Mucosa of descending colon (tissue), 3 donors: ENCODE results near the gene CRABP2. TPM values are rescaled to one million over a fixed set of nuclear protein-coding genes. Genes with fewer than 3 reads are reported as not detected.
A peak's percentile ranks its signal among the peaks of the same experiment; 100 is the strongest.

Source experiments
- ATAC-seq: fragments of 200-7000 bp; cut with Tn5 transposase; one replicate; pipeline ENCODE4 v1.9.1; 2020; ENCODE audit warnings: mild to moderate bottlenecking, moderate library complexity
- DNase-seq, 3 donors: peaks; one replicate each; pipeline ENCODE4 v3.0.0-alpha.2; 2020
- H3K36me3 ChIP-seq: fragments of 200-600 bp; one replicate; pipeline ENCODE4 v1.8.0; 2021; ENCODE audit warnings: low read depth, mild to moderate bottlenecking
- H3K4me1 ChIP-seq: fragments of 200-600 bp; one replicate; pipeline ENCODE4 v1.8.0; 2021; ENCODE audit warnings: low read depth, mild to moderate bottlenecking
- H3K4me3 ChIP-seq: fragments of 200-600 bp; one replicate; pipeline ENCODE4 v1.8.0; 2021; ENCODE audit warnings: mild to moderate bottlenecking
- H3K9me3 ChIP-seq: fragments of 200-600 bp; one replicate; pipeline ENCODE4 v1.8.0; 2021; ENCODE audit warnings: mild to moderate bottlenecking
- intact Hi-C, 2 donors: fragments of 100-400 bp; cut with DNase I in 1 of 2; cut with micrococcal nuclease in 1 of 2; formaldehyde crosslinking; loops; one replicate each; pipeline versions ENCODE4 v1.11.0 to v1.11.1; 2022; cut with DNase I, micrococcal nuclease
- total RNA-seq, 3 donors: library from RNA; stranded (reverse); fragmentation: NEBNext Ultra II Directional in 2 of 3; extraction: Animal tissue kit (Norgen Biotek cat#: 25700) in 2 of 3; gene quantifications; one replicate each; pipeline versions ENCODE4 v1.2.1 to v1.2.4, GENCODE V29; 2021 to 2023
- TF ChIP-seq, protein P1 (sequence below): fragments of 200-600 bp; IDR thresholded peaks from one replicate; pipeline ENCODE4 v1.8.0; 2022; ENCODE audit warnings: antibody characterized with exemption, mild to moderate bottlenecking
- donor health status: DM: no; HTN: no; CAD: no; lungs with moderate emphysema.
- donor health status: DM: no; HTN: no; CAD: no.
- donor health status: DM: no; HTN: yes; CAD: no.

CRABP2 gene
- total RNA-seq, 3 donors from 2014 or later: 0.38 to 2.2 (median 1.2) TPM

DNA sequence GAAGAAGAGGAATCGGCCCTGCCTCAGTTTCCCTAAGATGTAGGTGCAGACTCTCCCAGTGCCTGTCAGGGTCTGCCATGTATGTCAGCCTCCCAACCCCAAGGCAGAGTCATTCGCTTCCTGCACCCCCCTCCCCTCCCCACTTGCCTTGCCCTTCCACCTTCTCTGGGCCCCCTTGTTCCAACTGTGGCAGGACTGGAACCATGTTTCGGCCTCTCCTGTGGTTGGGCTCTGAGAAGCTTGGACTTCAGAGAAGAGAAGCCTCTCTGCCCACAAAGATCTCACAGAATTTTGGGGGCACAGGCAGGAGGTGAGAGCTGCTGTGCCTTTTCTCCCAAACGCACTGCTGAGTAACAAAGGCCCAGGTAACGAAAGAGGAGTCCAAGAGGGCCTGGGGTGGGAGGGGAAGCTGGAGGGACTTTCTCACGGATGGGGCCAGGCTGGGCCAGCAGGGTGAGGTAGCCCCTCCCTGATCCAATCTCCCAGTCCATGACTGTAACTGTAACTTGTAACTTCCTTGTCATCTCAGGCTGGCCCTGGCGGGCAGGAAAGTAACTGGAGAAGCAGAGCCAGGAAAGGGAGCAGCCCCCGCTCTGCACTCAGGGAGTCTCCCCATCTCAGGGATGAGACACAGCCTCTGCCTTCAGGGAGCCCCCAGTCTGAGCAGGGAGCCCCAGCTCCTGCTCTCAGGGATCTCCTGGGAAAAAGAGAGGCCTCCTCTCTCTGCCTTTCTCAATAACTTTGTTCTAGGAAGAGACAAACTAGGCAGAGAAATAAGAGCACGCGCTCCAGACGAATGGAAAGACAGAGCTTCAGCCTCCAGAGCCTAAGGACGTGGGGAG lies 11.3 kb downstream of the CRABP2 start:
- TF ChIP-seq, protein P1, sequence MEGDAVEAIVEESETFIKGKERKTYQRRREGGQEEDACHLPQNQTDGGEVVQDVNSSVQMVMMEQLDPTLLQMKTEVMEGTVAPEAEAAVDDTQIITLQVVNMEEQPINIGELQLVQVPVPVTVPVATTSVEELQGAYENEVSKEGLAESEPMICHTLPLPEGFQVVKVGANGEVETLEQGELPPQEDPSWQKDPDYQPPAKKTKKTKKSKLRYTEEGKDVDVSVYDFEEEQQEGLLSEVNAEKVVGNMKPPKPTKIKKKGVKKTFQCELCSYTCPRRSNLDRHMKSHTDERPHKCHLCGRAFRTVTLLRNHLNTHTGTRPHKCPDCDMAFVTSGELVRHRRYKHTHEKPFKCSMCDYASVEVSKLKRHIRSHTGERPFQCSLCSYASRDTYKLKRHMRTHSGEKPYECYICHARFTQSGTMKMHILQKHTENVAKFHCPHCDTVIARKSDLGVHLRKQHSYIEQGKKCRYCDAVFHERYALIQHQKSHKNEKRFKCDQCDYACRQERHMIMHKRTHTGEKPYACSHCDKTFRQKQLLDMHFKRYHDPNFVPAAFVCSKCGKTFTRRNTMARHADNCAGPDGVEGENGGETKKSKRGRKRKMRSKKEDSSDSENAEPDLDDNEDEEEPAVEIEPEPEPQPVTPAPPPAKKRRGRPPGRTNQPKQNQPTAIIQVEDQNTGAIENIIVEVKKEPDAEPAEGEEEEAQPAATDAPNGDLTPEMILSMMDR: no peak
- intact Hi-C loops: no loop called here
- ATAC-seq (peak; percentile 73), DNase-seq (peak in 2 of 3 donors; percentile 40 to 46)
- H3K4me1 ChIP-seq: peaks cover 16% of the 10 kb centered on the region
- H3K36me3 ChIP-seq: no peaks in the 10 kb centered on the region
- H3K4me3 ChIP-seq: no peak overlapping the region
- no peaks in the 10 kb centered on the region for H3K9me3 ChIP-seq

DNA sequence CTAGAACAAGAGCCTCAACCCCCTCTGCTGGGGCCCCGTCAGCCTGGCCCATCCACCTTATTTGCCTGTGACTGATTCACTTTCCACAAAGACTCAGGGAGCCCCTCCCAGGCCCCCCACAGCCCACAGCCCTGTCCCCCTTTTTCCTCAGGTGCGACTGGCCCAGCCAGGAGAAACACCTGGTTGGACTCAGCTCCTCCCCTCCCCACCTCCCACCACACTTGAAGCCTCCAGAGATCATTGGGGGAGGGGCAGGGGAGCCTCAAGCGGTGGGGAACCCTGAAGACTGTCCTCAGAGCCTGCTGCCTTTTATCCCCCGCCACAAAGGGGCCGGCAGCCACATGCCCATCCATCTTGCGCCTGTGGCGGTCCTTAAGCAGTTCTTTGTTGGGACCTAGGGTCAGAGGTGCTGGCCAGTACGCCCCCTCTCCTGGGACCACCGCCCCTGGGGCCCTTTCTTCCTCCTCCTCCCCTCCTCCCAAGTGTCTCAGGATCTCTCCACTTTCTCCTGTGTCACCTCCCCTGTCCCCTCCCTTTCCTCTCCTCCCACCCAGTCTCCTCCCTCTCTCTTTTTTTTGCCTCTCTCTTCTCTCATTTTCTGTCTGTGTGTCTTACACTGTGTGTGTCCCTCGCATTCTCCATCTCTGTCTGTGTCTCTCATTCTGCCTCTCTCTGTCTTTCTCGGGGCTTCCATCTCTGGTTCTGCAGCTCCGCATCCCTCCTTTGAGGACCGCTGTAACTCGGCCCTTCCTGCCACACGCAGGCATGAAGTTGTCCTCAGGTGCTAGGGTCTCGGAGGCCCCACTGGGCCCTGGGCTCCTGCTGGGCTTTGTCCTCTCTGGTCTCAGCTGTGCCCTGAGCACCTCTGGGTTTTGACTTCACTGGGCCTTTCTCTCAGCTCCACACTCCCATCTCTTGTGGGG lies 12.2 kb downstream of the CRABP2 start:
- peak in 1 of 3 donors; percentile 44 for DNase-seq
- ATAC-seq: peak; percentile 18

DNA sequence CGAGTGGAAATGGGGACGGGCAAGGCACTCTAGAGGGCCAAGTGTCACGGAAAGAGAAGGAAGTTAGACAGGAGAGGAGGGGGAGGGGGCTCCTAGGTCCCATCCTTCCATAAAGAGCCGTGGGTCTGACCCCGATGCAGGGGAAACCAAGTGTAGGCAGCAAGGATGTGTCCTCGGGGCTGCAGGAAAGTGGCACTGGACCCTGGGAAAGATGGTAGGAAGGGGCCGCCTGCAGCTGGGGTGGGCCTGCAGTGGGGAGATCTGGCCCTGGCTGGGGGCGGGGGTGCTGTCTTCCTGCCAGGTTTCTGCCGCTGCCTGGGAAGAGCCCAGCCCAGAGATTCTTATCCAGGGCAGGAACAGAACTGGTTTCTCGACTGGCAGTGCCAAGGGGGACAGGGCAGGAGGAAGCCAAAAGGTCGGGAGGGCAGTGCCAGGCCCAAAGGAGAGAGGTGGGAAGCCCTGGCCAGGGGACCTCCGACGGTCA lies 12.9 kb downstream of the CRABP2 start:
- ATAC-seq (no peak), DNase-seq (no peak)
- H3K4me1 ChIP-seq: peaks cover 16% of the 10 kb centered on the region
- no peaks in the 10 kb centered on the region for H3K36me3 ChIP-seq
- no peak overlapping the region for H3K4me3 ChIP-seq
- H3K9me3 ChIP-seq: no peaks in the 10 kb centered on the region
- TF ChIP-seq, protein P1: no peak
- intact Hi-C loops: no loop called here

More for the DNA sequence above, 12.2 kb downstream of the CRABP2 start:
- intact Hi-C loops: no loop called here
- TF ChIP-seq, protein P1: no peak
- Histone ChIP-seq H3K4me1 (peaks cover 16% of the 10 kb centered on the region), H3K4me3 (no peak overlapping the region), H3K9me3 (no peaks in the 10 kb centered on the region), H3K36me3 (no peaks in the 10 kb centered on the region)

DNA sequence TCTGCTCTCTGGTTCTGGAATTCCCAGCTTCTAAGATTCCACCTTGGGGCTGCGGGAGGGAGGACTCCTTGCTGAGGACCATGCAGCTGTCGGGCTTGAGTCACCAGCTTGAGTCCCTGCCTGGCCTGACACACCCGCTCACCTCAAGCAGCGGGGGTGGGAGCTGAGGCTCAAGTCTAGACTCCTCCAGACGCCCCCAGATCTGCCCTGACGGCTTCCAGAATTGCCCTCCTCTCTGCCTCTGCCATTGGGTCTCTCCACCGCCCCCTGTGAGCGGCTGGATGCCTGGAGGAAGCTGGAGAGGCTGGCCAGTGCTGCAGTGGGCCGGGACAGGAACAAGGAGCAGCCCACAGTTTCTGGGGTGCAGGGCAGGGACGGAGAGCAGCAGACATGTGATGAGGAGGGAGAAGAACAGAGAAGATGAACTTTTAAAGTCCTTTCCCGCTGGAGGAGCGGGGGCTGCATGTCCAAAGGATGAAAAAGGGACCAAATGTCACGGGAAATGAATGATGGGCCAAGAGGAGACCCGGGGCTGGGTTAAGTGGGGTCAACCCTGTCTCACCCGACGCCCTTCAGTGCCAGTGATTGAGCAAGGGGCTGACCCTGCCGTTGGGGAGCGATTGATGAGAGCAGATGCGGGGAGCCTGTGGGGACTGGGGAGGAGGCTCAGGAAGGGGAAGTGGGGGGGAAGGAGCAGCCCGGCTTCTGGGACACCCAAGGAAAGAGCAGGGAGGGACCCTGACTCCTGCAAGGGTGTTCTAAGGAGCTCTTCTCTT lies 13.5 kb downstream of the CRABP2 start:
- Histone ChIP-seq H3K4me1 (peaks cover 16% of the 10 kb centered on the region), H3K36me3 (no peaks in the 10 kb centered on the region), H3K4me3 (no peak overlapping the region), H3K9me3 (no peaks in the 10 kb centered on the region)
- intact Hi-C loops: no loop called here
- TF ChIP-seq, protein P1: no peak
- no peak for ATAC-seq
- no peak for DNase-seq

DNA sequence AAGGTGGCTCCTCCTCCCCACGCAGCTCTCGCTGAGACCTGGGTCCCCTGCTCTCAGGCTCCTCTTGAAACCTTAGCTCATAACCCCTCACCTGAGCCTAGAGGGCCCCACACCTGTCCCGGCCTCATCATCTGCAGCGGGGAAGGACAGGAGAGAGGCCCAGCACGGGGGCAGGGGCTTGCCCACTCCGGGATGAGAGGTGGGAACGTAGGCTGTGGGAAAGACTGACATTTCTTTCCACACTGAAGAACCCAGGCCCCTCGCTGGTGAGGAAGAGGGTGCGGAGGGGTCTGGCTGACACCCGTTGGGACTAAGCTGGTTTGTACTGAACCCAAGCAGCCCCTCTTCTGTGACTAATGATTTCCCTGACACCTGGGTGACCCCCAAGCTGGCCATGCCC lies 14.2 kb downstream of the CRABP2 start:
- no peaks in the 10 kb centered on the region for H3K36me3 ChIP-seq
- H3K9me3 ChIP-seq: no peaks in the 10 kb centered on the region
- peaks cover 16% of the 10 kb centered on the region for H3K4me1 ChIP-seq
- TF ChIP-seq, protein P1: no peak
- intact Hi-C loops: no loop called here
- ATAC-seq (no peak), DNase-seq (no peak)
- H3K4me3 ChIP-seq: no peak overlapping the region
